Body of pancreas (tissue), 4 donors: ENCODE measurements around the gene NECTIN2.

Experiments used
- CTCF ChIP-seq, 7 experiments: fragments of 450-650 bp in 4 of 7; fragments of 200-600 bp in 3 of 7; sonication (generic) in 3 of 7; IDR thresholded peaks; one replicate each; pipeline ENCODE4 v1.5.1; 2016 to 2019; ENCODE audit warnings: antibody characterized with exemption in 7 of 7
- POLR2A ChIP-seq, 3 donors: fragments of 450-650 bp; IDR thresholded peaks; one replicate each; pipeline ENCODE4 v1.6.1; 2016; ENCODE audit warnings: antibody characterized with exemption in 3 of 3, mild to moderate bottlenecking in 2 of 3

DNA sequence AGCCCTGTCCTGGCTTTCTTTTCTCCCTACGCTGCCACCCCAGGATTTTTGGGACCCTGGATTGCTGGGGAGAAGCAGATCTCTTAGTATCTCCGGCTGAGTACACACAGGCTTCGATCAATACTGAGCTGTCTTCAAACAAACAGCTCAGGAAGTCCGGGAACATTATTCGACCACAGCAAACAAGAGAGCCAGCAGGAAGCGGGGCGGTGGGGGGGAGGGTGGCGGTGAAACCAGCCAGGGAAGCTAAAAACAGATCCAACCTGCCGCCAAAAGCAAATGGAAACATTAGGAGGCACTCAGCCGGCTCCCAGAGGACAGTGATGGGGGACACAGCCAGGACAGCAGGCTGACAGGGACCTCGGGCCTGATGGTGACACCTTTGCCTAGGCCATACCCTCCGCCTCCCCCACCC lies 49.4 kb upstream of the NECTIN2 start:
- TF ChIP-seq CTCF (IDR thresholded peaks at IDR 0.05) (no peak), POLR2A (IDR thresholded peaks at IDR 0.05) (no peak)
